ENCODE results near the gene FTO. TPM values are rescaled to one million over a fixed set of nuclear protein-coding genes. Genes with fewer than 3 reads are reported as not detected.
A peak's percentile ranks its signal among the peaks of the same experiment; 100 is the strongest.

The FTO gene
- total and polyA plus RNA-seq, 2 of the 13 experiments (the other 11 are each of a cell fraction or from before 2014, with no cell fraction given), result 41.6 to 55.8 TPM

DNA sequence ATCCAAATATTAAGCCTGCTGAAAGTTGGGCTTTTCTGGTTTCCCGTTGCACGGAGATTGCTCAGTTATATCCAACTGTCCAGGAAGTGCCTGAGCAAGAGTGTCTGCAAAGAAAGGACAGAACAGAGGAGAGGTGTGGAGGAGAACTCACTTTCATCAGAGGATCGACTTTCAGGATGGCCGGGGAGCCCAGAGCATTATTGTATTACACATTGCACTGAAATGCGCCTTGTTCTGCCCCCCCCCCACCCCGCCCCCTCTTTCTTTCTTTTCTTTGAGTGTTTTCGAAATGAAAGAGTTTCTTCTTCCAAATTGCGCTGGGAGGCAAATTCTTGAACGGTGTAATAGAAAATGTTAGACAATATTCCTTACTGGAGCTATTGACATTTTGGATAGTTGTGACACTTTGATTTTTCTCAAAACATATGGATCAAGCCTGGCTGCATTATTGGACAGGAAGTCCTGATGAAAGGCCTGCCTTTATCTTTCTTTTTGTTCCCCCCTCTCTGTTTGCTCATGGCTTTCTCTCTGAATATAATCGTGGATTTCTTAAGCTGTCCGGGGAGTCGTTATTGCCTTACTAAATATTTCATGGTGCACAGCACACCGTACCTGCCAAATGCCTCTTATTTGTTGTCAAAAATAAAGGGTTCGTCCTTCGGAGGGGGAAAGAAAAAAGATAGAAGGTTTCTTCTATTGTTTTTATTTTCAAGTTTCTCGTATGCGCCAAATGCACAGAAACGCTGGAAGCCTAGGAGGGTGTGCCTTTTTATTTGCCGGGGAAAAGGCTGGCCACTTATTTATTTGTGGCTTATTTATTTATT is 471.8 kb downstream of the FTO start (continued):
- TF ChIP-seq, protein P1, sequence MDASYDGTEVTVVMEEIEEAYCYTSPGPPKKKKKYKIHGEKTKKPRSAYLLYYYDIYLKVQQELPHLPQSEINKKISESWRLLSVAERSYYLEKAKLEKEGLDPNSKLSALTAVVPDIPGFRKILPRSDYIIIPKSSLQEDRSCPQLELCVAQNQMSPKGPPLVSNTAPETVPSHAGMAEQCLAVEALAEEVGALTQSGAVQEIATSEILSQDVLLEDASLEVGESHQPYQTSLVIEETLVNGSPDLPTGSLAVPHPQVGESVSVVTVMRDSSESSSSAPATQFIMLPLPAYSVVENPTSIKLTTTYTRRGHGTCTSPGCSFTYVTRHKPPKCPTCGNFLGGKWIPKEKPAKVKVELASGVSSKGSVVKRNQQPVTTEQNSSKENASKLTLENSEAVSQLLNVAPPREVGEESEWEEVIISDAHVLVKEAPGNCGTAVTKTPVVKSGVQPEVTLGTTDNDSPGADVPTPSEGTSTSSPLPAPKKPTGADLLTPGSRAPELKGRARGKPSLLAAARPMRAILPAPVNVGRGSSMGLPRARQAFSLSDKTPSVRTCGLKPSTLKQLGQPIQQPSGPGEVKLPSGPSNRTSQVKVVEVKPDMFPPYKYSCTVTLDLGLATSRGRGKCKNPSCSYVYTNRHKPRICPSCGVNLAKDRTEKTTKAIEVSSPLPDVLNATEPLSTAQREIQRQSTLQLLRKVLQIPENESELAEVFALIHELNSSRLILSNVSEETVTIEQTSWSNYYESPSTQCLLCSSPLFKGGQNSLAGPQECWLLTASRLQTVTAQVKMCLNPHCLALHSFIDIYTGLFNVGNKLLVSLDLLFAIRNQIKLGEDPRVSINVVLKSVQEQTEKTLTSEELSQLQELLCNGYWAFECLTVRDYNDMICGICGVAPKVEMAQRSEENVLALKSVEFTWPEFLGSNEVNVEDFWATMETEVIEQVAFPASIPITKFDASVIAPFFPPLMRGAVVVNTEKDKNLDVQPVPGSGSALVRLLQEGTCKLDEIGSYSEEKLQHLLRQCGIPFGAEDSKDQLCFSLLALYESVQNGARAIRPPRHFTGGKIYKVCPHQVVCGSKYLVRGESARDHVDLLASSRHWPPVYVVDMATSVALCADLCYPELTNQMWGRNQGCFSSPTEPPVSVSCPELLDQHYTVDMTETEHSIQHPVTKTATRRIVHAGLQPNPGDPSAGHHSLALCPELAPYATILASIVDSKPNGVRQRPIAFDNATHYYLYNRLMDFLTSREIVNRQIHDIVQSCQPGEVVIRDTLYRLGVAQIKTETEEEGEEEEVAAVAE (CRISPR knock-in tag; IDR thresholded peaks at IDR 0.05; ENCODE audit: borderline replicate concordance), result no peak
- TF ChIP-seq, protein P2, sequence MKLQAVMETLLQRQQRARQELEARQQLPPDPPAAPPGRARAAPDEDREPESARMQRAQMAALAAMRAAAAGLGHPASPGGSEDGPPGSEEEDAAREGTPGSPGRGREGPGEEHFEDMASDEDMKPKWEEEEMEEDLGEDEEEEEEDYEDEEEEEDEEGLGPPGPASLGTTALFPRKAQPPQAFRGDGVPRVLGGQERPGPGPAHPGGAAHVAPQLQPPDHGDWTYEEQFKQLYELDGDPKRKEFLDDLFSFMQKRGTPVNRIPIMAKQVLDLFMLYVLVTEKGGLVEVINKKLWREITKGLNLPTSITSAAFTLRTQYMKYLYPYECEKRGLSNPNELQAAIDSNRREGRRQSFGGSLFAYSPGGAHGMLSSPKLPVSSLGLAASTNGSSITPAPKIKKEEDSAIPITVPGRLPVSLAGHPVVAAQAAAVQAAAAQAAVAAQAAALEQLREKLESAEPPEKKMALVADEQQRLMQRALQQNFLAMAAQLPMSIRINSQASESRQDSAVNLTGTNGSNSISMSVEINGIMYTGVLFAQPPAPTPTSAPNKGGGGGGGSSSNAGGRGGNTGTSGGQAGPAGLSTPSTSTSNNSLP (IDR thresholded peaks at IDR 0.05; ENCODE audit: low read depth, low read length), result peak; percentile 44; the same call in 1 of the 2 replicates
- TF ChIP-seq ZNF33B (CRISPR knock-in tag; IDR thresholded peaks at IDR 0.05) (no peak), YEATS4 (CRISPR knock-in tag; IDR thresholded peaks at IDR 0.05; ENCODE audit: borderline replicate concordance) (no peak; the same call in 1 of the 2 replicates), RFX1 (IDR thresholded peaks at IDR 0.05) (no peak), HNRNPK (IDR thresholded peaks at IDR 0.05; ENCODE audit: low read depth, low read length, poor library complexity, severe bottlenecking) (peak; percentile 75), ZMYM3 (CRISPR knock-in tag; IDR thresholded peaks at IDR 0.05) (no peak)
- TF ChIP-seq, protein P3, sequence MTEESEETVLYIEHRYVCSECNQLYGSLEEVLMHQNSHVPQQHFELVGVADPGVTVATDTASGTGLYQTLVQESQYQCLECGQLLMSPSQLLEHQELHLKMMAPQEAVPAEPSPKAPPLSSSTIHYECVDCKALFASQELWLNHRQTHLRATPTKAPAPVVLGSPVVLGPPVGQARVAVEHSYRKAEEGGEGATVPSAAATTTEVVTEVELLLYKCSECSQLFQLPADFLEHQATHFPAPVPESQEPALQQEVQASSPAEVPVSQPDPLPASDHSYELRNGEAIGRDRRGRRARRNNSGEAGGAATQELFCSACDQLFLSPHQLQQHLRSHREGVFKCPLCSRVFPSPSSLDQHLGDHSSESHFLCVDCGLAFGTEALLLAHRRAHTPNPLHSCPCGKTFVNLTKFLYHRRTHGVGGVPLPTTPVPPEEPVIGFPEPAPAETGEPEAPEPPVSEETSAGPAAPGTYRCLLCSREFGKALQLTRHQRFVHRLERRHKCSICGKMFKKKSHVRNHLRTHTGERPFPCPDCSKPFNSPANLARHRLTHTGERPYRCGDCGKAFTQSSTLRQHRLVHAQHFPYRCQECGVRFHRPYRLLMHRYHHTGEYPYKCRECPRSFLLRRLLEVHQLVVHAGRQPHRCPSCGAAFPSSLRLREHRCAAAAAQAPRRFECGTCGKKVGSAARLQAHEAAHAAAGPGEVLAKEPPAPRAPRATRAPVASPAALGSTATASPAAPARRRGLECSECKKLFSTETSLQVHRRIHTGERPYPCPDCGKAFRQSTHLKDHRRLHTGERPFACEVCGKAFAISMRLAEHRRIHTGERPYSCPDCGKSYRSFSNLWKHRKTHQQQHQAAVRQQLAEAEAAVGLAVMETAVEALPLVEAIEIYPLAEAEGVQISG (CRISPR knock-in tag; IDR thresholded peaks at IDR 0.05), result no peak
- TF ChIP-seq, protein P4, sequence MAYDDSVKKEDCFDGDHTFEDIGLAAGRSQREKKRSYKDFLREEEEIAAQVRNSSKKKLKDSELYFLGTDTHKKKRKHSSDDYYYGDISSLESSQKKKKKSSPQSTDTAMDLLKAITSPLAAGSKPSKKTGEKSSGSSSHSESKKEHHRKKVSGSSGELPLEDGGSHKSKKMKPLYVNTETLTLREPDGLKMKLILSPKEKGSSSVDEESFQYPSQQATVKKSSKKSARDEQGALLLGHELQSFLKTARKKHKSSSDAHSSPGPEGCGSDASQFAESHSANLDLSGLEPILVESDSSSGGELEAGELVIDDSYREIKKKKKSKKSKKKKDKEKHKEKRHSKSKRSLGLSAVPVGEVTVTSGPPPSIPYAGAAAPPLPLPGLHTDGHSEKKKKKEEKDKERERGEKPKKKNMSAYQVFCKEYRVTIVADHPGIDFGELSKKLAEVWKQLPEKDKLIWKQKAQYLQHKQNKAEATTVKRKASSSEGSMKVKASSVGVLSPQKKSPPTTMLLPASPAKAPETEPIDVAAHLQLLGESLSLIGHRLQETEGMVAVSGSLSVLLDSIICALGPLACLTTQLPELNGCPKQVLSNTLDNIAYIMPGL (CRISPR knock-in tag; IDR thresholded peaks at IDR 0.05; ENCODE audit: borderline replicate concordance in 1 of 2, low read depth in 1 of 2), result peak in 1 of 2 experiments; percentile 14; a peak in 1 of 4 replicates
- TF ChIP-seq, protein P5, sequence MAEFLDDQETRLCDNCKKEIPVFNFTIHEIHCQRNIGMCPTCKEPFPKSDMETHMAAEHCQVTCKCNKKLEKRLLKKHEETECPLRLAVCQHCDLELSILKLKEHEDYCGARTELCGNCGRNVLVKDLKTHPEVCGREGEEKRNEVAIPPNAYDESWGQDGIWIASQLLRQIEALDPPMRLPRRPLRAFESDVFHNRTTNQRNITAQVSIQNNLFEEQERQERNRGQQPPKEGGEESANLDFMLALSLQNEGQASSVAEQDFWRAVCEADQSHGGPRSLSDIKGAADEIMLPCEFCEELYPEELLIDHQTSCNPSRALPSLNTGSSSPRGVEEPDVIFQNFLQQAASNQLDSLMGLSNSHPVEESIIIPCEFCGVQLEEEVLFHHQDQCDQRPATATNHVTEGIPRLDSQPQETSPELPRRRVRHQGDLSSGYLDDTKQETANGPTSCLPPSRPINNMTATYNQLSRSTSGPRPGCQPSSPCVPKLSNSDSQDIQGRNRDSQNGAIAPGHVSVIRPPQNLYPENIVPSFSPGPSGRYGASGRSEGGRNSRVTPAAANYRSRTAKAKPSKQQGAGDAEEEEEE (CRISPR knock-in tag; IDR thresholded peaks at IDR 0.05; ENCODE audit: borderline replicate concordance), result no peak
